ENCODE results near the gene HOMER2.

HOMER2 gene

GRCh38 chr15:82855286-82856100 lies 97.0 kb downstream of the HOMER2 start:
- peak; percentile 96 for DNase-seq

GRCh38 chr15:82854554-82854953 lies 98.0 kb downstream of the HOMER2 start:
- DNase-seq = no peak

GRCh38 chr15:82852941-82853561 lies 99.5 kb downstream of the HOMER2 start:
- peak; percentile 46 for DNase-seq

- DNase-seq = peak; percentile 43
These were observed 100.5 kb downstream of the HOMER2 start for GRCh38 chr15:82851981-82852511.

- DNase-seq = no peak
These were observed 101.1 kb downstream of the HOMER2 start for GRCh38 chr15:82851306-82851850.

GRCh38 chr15:82850731-82851130 lies 101.8 kb downstream of the HOMER2 start:
- no peak for DNase-seq

GRCh38 chr15:82849556-82850512 lies 102.7 kb downstream of the HOMER2 start:
- DNase-seq = peak; percentile 96

GRCh38 chr15:82848241-82848993 lies 104.1 kb downstream of the HOMER2 start:
- DNase-seq = no peak

GRCh38 chr15:82847703-82848102 lies 104.8 kb downstream of the HOMER2 start:
- DNase-seq = no peak

- no peak for DNase-seq
These were observed 105.9 kb downstream of the HOMER2 start for GRCh38 chr15:82846621-82847020.

- DNase-seq = no peak
These were observed 106.8 kb downstream of the HOMER2 start for GRCh38 chr15:82845686-82846085.

GRCh38 chr15:82843566-82843965 lies 109.0 kb downstream of the HOMER2 start:
- no peak for DNase-seq

GRCh38 chr15:82840166-82840565 lies 112.4 kb downstream of the HOMER2 start:
- DNase-seq = no peak

- no peak for DNase-seq
These were observed 113.4 kb downstream of the HOMER2 start for GRCh38 chr15:82839136-82839535.

- no peak for DNase-seq
These were observed 114.3 kb downstream of the HOMER2 start for GRCh38 chr15:82838096-82838735.

GRCh38 chr15:82835391-82835917 lies 117.1 kb downstream of the HOMER2 start:
- no peak for DNase-seq

- DNase-seq = no peak
These were observed 119.2 kb downstream of the HOMER2 start for GRCh38 chr15:82833362-82833682.

- DNase-seq = no peak
These were observed 119.7 kb downstream of the HOMER2 start for GRCh38 chr15:82832601-82833361.

- DNase-seq = no peak
These were observed 120.5 kb downstream of the HOMER2 start for GRCh38 chr15:82831894-82832600.
